Lower lobe of right lung (tissue), 2 donors: ENCODE results near the gene PPFIA1. TPM values are rescaled to one million over a fixed set of nuclear protein-coding genes. Genes with fewer than 3 reads are reported as not detected.

Source experiments
- ATAC-seq, 2 donors: fragments of 200-7000 bp; cut with Tn5 transposase; one replicate each; pipeline ENCODE4 v1.9.1; 2020 to 2022; ENCODE audit warnings: mild to moderate bottlenecking in 2 of 2, moderate library complexity in 2 of 2
- DNase-seq: peaks from one replicate; pipeline ENCODE4 v3.0.0-alpha.2; 2020
- H3K27ac ChIP-seq: fragments of 200-600 bp; one replicate; pipeline ENCODE4 v1.8.0; 2022
- H3K27me3 ChIP-seq: fragments of 200-600 bp; one replicate; pipeline ENCODE4 v1.8.0; 2022; ENCODE audit warnings: low read depth
- H3K36me3 ChIP-seq: fragments of 200-600 bp; one replicate; pipeline ENCODE4 v1.8.0; 2022; ENCODE audit warnings: mild to moderate bottlenecking
- H3K4me1 ChIP-seq: fragments of 200-600 bp; one replicate; pipeline ENCODE4 v1.8.0; 2022
- H3K4me3 ChIP-seq: fragments of 200-600 bp; one replicate; pipeline ENCODE4 v1.8.0; 2022; ENCODE audit warnings: mild to moderate bottlenecking
- H3K9me3 ChIP-seq: fragments of 200-600 bp; one replicate; pipeline ENCODE4 v1.8.0; 2022
- CTCF ChIP-seq: fragments of 200-600 bp; IDR thresholded peaks from one replicate; pipeline ENCODE4 v1.8.0; 2022; ENCODE audit warnings: antibody characterized with exemption, mild to moderate bottlenecking
- intact Hi-C: fragments of 100-400 bp; cut with DNase I; formaldehyde crosslinking; loops from one replicate; pipeline ENCODE4 v1.11.0; 2022
- total RNA-seq: library from RNA; stranded (reverse); fragmentation: NEBNext Ultra II Directional; extraction: Animal tissue kit (Norgen Biotek cat#: 25700); gene quantifications from one replicate; pipeline ENCODE4 v1.2.1, GENCODE V29; 2021
- donor health status: DM: no; HTN: yes; CAD: no; lungs with severe emphysema.

Gene PPFIA1
- total RNA-seq, 1 donor from 2014 or later: 81.0 TPM

- Histone ChIP-seq H3K27me3 (no peaks in the 10 kb centered on the region), H3K27ac (no peak overlapping the region), H3K36me3 (peaks cover 95% of the 10 kb centered on the region), H3K4me1 (no peaks in the 10 kb centered on the region), H3K4me3 (no peak overlapping the region), H3K9me3 (no peaks in the 10 kb centered on the region)
- TF ChIP-seq CTCF: no peak
- intact Hi-C loops: no loop called here
- ATAC-seq: no peak
- DNase-seq: no peak
Measured at GRCh38 chr11:70339066-70339465, 68.6 kb downstream of the PPFIA1 start.

GRCh38 chr11:70341881-70342429, 71.5 kb downstream of the PPFIA1 start:
- Histone ChIP-seq H3K4me1 (no peaks in the 10 kb centered on the region), H3K27ac (no peak overlapping the region), H3K4me3 (no peak overlapping the region), H3K36me3 (peaks cover 91% of the 10 kb centered on the region), H3K27me3 (no peaks in the 10 kb centered on the region), H3K9me3 (no peaks in the 10 kb centered on the region)
- intact Hi-C loops: no loop called here
- no peak for DNase-seq
- ATAC-seq: no peak
- TF ChIP-seq CTCF: no peak

- H3K36me3 ChIP-seq: peaks cover 91% of the 10 kb centered on the region
Measured at GRCh38 chr11:70343636-70344035, 73.1 kb downstream of the PPFIA1 start.

GRCh38 chr11:70348191-70348590, 77.7 kb downstream of the PPFIA1 start:
- Histone ChIP-seq H3K27me3 (no peaks in the 10 kb centered on the region), H3K27ac (no peak overlapping the region), H3K4me3 (no peak overlapping the region), H3K36me3 (peaks cover 82% of the 10 kb centered on the region), H3K4me1 (no peaks in the 10 kb centered on the region), H3K9me3 (no peaks in the 10 kb centered on the region)
- DNase-seq (no peak), ATAC-seq (no peak)
- TF ChIP-seq CTCF: no peak
- intact Hi-C loops: no loop called here

More at GRCh38 chr11:70343636-70344035, 73.1 kb downstream of the PPFIA1 start:
- no peak for TF ChIP-seq CTCF
- DNase-seq (no peak), ATAC-seq (no peak)
- H3K27me3 ChIP-seq: no peaks in the 10 kb centered on the region
- H3K9me3 ChIP-seq: no peaks in the 10 kb centered on the region
- no peak overlapping the region for H3K4me3 ChIP-seq
- intact Hi-C loops: no loop called here
- H3K27ac ChIP-seq: no peak overlapping the region
- no peaks in the 10 kb centered on the region for H3K4me1 ChIP-seq

- no peak overlapping the region for H3K27ac ChIP-seq
- intact Hi-C loops: no loop called here
- H3K4me1 ChIP-seq: no peaks in the 10 kb centered on the region
- H3K9me3 ChIP-seq: no peaks in the 10 kb centered on the region
- DNase-seq (no peak), ATAC-seq (no peak)
- peaks cover 82% of the 10 kb centered on the region for H3K36me3 ChIP-seq
- TF ChIP-seq CTCF: no peak
- no peak overlapping the region for H3K4me3 ChIP-seq
- H3K27me3 ChIP-seq: no peaks in the 10 kb centered on the region
Measured at GRCh38 chr11:70348608-70349007, 78.1 kb downstream of the PPFIA1 start.

GRCh38 chr11:70351646-70352045, 81.2 kb downstream of the PPFIA1 start:
- intact Hi-C loops: no loop called here
- ATAC-seq: peak in 1 of 2 donors; percentile 41
- H3K9me3 ChIP-seq: no peaks in the 10 kb centered on the region

More at GRCh38 chr11:70351646-70352045, 81.2 kb downstream of the PPFIA1 start:
- H3K27ac ChIP-seq: no peak overlapping the region
- TF ChIP-seq CTCF: no peak
- no peaks in the 10 kb centered on the region for H3K4me1 ChIP-seq
- H3K36me3 ChIP-seq: peaks cover 84% of the 10 kb centered on the region
- H3K4me3 ChIP-seq: no peak overlapping the region
- DNase-seq: no peak
- H3K27me3 ChIP-seq: no peaks in the 10 kb centered on the region
